Upper lobe of right lung (tissue), 1 donor: ENCODE results near the gene NTHL1. TPM values are rescaled to one million over a fixed set of nuclear protein-coding genes. Genes with fewer than 3 reads are reported as not detected.

Experiments used
- ATAC-seq: fragments of 200-7000 bp; cut with Tn5 transposase; one replicate; pipeline ENCODE4 v1.9.1; 2020; ENCODE audit warnings: mild to moderate bottlenecking, moderate library complexity
- DNase-seq: peaks from one replicate; pipeline ENCODE4 v3.0.0-alpha.2; 2020
- H3K27ac ChIP-seq: fragments of 200-600 bp; one replicate; pipeline ENCODE4 v1.8.0; 2022
- H3K27me3 ChIP-seq: fragments of 200-600 bp; one replicate; pipeline ENCODE4 v1.8.0; 2022; ENCODE audit warnings: mild to moderate bottlenecking
- H3K36me3 ChIP-seq: fragments of 200-600 bp; one replicate; pipeline ENCODE4 v1.8.0; 2022
- H3K4me1 ChIP-seq: fragments of 200-600 bp; one replicate; pipeline ENCODE4 v1.8.0; 2022
- H3K4me3 ChIP-seq: fragments of 200-600 bp; one replicate; pipeline ENCODE4 v1.8.0; 2022; ENCODE audit warnings: mild to moderate bottlenecking
- H3K9me3 ChIP-seq: fragments of 200-600 bp; one replicate; pipeline ENCODE4 v1.8.0; 2022
- CTCF ChIP-seq: fragments of 200-600 bp; IDR thresholded peaks from one replicate; pipeline ENCODE4 v1.8.0; 2022; ENCODE audit warnings: antibody characterized with exemption
- intact Hi-C: fragments of 100-400 bp; cut with DNase I; formaldehyde crosslinking; loops from one replicate; pipeline ENCODE4 v1.11.0; 2022
- total RNA-seq: library from RNA; stranded (reverse); fragmentation: NEBNext Ultra II Directional; extraction: Animal tissue kit (Norgen Biotek cat#: 25700); gene quantifications from one replicate; pipeline ENCODE4 v1.2.1, GENCODE V29; 2021
- donor health status: DM: no; HTN: yes; CAD: no; lungs with severe emphysema.

The NTHL1 gene
- total RNA-seq, 1 donor from 2014 or later = 26.4 TPM

DNA sequence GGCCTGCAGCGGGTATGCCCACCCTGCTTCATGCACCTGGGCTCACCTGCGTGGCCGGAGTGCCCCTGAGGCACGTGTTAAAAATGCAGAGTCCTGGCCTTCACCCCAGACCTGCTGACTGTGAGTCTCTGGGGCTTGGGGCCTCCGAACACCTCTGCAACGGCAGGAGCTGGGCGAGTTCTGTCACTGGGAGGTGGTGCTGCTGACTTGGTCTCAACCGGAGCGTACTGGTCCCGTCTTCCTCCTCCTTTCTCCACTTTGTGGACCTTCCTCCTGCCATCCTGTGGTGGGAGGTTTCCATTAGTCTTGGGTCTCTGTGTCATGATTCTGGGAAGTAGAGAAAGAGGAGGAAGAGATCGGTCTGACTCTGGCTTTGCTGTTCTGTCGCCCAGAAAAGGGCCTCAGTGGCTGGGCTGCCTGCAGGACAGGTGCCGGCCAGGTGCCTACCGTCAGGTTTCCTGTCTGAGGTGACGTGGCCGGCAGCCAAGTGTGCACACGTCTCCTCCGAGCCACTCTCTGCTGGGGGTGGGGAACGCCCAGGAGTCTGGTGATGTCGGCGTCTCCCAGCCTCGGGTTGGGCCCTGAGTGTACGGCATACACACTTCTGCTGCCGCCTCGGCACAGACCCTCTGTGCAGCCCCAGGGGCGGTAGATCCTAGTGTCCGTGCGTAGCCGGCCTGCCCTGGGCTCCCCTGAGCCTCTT, 7.1 kb upstream of the NTHL1 start:
- no peak for TF ChIP-seq CTCF
- peak; percentile 56 for ATAC-seq

GRCh38 chr16:2053897-2054296, 6.3 kb upstream of the NTHL1 start:
- peaks cover 3% of the 10 kb centered on the region for H3K4me1 ChIP-seq
- no peak overlapping the region for H3K4me3 ChIP-seq
- intact Hi-C loops = no loop called here
- TF ChIP-seq CTCF = no peak
- H3K27ac ChIP-seq = no peak overlapping the region
- no peak for DNase-seq
- ATAC-seq = no peak
- no peaks in the 10 kb centered on the region for H3K9me3 ChIP-seq
- no peaks in the 10 kb centered on the region for H3K27me3 ChIP-seq
- H3K36me3 ChIP-seq = peaks cover 60% of the 10 kb centered on the region

More for the DNA sequence above, 7.1 kb upstream of the NTHL1 start:
- no peak overlapping the region for H3K27ac ChIP-seq
- H3K36me3 ChIP-seq = peaks cover 62% of the 10 kb centered on the region
- H3K9me3 ChIP-seq = no peaks in the 10 kb centered on the region
- DNase-seq = peak; percentile 81
- intact Hi-C loops = no loop called here
- no peaks in the 10 kb centered on the region for H3K27me3 ChIP-seq
- H3K4me1 ChIP-seq = no peaks in the 10 kb centered on the region
- H3K4me3 ChIP-seq = no peak overlapping the region

DNA sequence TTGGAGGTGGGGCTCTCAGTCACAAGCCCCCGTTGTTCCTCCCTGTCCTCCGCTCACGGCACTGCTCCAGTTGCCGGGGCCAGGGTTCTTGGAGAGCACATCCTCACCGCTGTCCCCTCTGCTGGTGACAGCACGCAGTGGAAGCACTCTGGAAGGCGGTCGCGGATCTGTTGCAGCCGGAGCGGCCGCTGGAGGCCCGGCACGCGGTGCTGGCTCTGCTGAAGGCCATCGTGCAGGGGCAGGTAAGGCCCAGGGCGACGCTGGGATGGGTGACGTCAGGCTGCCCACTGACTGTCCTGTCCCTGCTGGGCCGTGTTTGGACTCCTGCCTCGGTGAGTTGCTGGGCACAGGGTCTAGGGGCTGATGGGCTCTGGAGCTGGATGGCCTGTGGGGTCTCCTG, 5.6 kb upstream of the NTHL1 start:
- Histone ChIP-seq H3K9me3 (no peaks in the 10 kb centered on the region), H3K27ac (no peak overlapping the region), H3K27me3 (no peaks in the 10 kb centered on the region), H3K4me1 (peaks cover 7% of the 10 kb centered on the region), H3K4me3 (no peak overlapping the region), H3K36me3 (peaks cover 60% of the 10 kb centered on the region)
- DNase-seq (no peak), ATAC-seq (no peak)
- intact Hi-C loops = no loop called here
- no peak for TF ChIP-seq CTCF

- Histone ChIP-seq H3K27ac (peak overlapping the region; percentile 81), H3K9me3 (no peaks in the 10 kb centered on the region), H3K4me1 (peaks cover 48% of the 10 kb centered on the region), H3K36me3 (peaks cover 22% of the 10 kb centered on the region), H3K4me3 (peak overlapping the region; percentile 95), H3K27me3 (no peaks in the 10 kb centered on the region)
- ATAC-seq (no peak), DNase-seq (no peak)
- no peak for TF ChIP-seq CTCF
- intact Hi-C loops = no loop called here
Observed at GRCh38 chr16:2048116-2048543, 496 bp upstream of the NTHL1 start.

DNA sequence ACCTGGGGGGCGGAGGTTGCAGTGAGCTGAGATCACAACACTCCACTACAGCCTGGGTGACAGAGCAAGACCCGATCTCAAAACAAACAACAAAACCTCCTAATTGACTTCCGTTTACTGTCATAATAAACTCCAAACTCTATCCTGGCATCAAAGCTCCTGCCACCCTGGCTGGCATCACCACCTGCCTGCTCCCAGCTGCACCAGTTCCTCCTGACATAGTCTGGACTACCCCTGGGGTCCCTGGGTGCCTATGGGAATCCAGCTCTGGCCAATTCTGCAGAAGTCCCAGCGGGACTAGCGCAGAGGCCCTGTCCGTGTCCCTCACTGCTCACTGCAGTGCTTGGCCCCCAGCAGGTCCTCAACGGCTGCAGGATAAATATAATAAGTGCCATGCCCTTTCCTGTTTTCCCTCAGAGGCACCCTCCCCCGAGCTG, 723 bp downstream of the NTHL1 start:
- peak overlapping the region; percentile 95 for H3K4me3 ChIP-seq
- ATAC-seq = no peak
- intact Hi-C loops = no loop called here

More for the DNA sequence above, 723 bp downstream of the NTHL1 start:
- no peak for DNase-seq
- peaks cover 57% of the 10 kb centered on the region for H3K4me1 ChIP-seq
- TF ChIP-seq CTCF = no peak
- no peaks in the 10 kb centered on the region for H3K27me3 ChIP-seq
- no peaks in the 10 kb centered on the region for H3K9me3 ChIP-seq
- H3K36me3 ChIP-seq = peaks cover 11% of the 10 kb centered on the region
- H3K27ac ChIP-seq = peak overlapping the region; percentile 81
